Transverse colon (tissue), 4 donors: Measurements from ENCODE around the gene ZBTB40.

ENCODE experiments used
- POLR2A ChIP-seq: fragments of 450-650 bp; IDR thresholded peaks from one replicate; pipeline ENCODE4 v1.6.1; 2016; ENCODE audit warnings: antibody characterized with exemption, mild to moderate bottlenecking, moderate library complexity
- POLR2AphosphoS5 ChIP-seq, 3 donors: sonication (generic); formaldehyde crosslinking; IDR thresholded peaks; one replicate each; pipeline ENCODE4 v1.6.1; 2016; ENCODE audit warnings: antibody characterized with exemption in 3 of 3
- TF ChIP-seq, protein P1 (sequence below), 5 experiments: fragments of 200-600 bp in 3 of 5; fragments of 450-650 bp in 2 of 5; sonication (generic) in 3 of 5; IDR thresholded peaks; 1 replicate in 2 of 5; 2 replicates in 3 of 5; pipeline ENCODE4 v1.5.1; 2016 to 2017; ENCODE audit warnings: antibody characterized with exemption in 5 of 5, inconsistent platforms in 3 of 5, mild to moderate bottlenecking in 2 of 5, moderate library complexity in 1 of 5

DNA sequence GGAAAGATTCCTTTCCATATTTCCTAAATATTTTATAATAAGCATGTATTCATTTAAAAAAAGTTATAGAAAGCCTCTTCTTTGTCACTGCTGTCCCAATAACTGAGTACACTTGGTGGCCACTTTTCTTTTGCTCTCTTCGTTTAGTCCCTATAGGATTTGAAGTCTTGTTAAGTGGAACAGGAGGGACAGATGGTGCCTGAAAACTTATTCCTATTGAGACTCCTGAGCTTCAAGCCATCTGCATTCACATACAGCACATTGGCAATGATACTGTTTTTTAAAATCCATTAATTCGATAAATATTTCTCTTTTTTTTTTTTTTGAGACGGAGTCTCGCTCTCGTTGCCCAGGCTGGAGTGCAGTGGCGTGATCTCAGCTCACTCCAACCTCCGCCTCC, 2.0 kb upstream of the ZBTB40 start:
- TF ChIP-seq, protein P1, sequence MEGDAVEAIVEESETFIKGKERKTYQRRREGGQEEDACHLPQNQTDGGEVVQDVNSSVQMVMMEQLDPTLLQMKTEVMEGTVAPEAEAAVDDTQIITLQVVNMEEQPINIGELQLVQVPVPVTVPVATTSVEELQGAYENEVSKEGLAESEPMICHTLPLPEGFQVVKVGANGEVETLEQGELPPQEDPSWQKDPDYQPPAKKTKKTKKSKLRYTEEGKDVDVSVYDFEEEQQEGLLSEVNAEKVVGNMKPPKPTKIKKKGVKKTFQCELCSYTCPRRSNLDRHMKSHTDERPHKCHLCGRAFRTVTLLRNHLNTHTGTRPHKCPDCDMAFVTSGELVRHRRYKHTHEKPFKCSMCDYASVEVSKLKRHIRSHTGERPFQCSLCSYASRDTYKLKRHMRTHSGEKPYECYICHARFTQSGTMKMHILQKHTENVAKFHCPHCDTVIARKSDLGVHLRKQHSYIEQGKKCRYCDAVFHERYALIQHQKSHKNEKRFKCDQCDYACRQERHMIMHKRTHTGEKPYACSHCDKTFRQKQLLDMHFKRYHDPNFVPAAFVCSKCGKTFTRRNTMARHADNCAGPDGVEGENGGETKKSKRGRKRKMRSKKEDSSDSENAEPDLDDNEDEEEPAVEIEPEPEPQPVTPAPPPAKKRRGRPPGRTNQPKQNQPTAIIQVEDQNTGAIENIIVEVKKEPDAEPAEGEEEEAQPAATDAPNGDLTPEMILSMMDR (IDR thresholded peaks at IDR 0.05), result no peak
- no peak for TF ChIP-seq POLR2AphosphoS5 (IDR thresholded peaks at IDR 0.05)
- no peak for TF ChIP-seq POLR2A
